Fibroblast of skin of right biceps (primary cell): ENCODE measurements around the gene ANO3.
"Not testable (repeated sequence)": the region's sequence is repeated elsewhere in the genome, so short reads cannot be mapped to it uniquely, and the experiment has no call there.

ENCODE experiments used
- DNase-seq: peaks from one replicate; pipeline ENCODE4 v3.0.0-alpha.2; 2013

Gene ANO3

DNA sequence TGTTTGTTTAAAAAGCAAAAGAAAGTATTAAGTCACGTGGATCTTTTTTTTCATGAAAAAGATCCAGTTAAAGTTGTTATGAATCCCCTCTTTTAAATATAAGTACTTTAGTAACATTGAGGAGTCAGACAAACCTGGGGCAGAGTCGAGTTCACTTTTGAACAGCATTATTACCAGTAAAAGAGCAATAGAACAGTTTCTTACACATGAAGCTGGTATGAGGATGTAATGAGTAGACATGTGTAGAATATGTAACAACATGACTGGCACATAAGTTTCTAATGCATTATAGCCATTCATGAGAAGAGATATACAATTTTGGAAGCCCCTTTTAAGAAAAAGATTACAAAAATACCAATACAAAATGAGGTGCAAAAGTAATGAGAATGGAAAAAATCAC lies 247.8 kb downstream of the ANO3 start:
- DNase-seq, result no peak

DNA sequence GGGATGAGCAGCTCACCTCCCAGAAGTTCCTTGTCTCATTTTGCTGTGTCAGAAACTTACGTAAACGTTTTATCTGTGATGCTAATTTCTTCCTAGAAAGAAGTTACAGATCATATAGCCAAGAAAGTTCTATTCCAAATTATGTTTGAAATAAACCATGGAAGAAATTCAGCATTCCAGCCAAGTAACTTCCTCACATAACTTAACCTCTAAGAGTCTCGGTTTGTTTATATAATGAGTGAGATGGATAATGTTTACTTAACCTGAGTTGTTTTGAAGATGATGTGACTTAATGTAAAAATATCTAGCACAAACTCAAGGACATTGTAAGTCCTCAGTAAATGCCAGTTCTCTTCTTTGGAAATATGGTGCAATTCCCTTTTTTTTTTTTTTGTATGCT lies 249.0 kb downstream of the ANO3 start:
- peak; percentile 36 for DNase-seq

DNA sequence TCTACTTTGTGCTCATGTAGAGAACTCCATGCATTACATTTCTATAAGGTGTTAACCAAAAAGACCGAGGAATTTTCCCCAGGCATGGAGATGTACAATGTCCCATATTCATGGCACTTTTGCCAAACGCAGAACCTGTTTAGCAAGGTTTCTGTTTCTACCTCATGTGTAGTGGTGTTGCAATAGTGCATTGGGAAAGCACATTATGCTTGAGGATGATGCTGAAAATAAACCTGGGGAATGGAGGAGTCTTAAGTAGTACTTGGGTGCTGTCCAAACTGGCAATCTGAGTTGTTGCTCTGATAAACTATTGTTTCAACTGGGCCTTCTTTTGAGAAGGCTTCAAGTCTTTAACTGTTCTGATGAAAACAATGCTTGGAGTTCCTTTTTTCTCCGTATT lies 251.6 kb downstream of the ANO3 start:
- peak; percentile 11 for DNase-seq

DNA sequence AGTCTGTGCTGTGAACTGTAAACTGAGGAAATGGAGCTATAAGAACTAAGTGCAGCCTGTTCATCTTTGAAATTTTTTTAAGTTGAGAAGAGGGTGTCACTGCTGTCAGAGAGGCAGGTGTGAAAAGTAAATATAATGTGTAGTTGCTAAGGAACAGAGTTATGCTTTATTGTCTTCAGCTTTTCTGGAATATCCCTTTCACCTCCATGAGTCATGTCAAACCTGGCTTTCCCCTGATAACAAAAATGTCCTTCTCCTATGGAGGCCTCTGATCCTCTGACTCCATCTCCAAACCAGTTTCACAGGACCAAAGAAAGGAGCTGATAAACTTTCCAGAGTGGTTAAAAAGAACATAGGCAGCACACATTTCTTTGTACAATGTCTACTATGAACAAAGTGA lies 252.9 kb downstream of the ANO3 start:
- DNase-seq, result no peak

DNA sequence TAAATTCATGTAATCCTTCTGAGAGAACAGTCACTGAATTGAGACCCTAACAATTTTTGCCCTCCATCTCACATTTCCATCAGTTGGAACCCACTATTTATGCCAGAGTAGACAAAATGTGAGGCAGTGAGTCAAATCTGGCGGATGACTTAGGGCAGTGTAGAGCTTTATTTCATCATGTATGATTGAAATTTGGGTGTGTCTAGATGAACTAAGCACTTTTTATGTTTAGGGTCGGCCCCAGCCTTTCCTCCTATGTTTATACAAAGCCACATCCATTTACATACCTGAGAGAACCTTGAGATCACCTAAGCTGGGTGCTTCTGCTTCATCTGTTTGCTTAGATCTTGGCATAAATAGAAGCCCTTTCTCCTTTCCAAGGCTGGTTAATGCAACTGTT lies 255.1 kb downstream of the ANO3 start:
- no peak for DNase-seq

DNA sequence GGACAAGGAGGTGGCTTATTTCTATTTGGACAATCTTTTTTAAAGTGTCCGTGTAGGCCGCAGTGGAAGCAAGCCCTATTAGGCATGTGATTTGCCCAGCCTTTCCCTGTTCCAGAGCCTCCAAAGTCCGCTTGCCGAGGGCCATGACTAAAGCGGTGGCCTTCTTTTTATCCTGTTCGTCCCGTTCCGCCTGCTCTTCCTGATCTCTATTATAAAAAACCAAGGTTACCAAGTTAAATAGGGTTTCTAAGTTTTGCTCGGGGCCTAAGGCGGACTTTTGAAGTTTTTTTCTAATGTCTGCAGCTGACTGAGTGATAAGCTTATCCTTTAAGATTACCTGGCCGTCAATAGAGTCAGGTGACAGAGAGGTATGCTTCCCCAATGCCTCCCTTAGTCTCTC lies 261.8 kb downstream of the ANO3 start:
- no peak for DNase-seq

DNA sequence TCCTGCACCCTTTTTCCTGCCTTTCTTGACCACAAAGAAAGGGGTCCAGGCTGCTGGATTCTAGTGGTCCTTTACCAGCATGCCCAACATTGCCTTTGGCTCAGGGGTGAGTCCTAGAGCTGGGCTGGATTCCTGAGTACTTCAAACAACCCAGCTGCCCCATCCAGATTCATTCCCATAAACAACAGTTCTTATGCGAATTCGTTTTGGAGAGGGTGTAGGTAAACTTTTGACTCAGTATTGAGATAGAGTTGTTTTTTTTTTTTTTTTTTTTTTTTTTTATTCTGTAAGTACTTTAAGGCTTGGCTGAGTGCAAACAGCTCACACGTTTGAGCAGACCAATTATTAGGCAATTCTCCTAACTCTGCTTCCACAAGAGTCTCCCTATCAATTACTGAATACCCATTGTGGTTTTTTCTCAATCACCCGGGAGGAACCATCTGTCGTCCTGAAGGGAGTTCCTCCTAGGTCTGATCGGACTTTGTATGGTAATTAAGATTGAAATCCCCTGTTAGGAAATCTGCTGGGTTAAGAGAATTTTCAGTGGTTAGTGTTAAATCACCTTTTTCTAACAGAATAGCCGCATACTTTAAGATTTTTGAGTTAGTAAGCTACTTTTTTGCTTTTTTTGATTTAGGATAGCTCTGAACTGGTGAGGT lies 263.4 kb downstream of the ANO3 start:
- not testable (repeated sequence) for DNase-seq

DNA sequence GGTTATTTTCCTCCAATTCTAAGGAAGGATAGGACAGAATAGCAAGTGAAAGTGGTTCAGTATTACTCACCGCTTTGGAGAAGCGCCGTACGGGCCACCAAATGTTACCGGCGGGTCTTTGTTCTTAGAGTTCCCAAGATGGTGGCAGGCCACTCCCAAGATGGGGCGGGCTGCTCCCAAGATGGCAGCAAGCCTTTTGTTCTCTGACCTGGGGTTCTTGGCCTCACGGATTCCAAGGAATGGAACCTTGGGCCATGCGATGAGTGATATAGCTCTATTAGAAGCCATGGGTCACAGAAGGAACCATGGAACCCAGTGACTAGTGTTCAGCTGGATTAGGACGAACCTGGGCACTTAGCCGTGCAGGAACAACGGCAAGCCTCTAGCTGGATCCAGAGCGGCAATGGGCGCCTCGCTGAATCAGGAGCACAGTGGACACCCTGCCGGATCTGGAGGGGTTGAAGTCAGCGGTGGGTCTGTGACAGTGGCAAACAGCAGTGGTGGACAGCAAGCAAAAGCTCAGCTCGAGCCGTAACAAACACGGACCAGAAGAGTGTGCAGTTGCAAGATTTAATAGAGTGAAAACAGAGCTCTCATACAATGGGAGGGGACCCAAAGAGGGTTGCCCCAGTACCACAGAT lies 265.2 kb downstream of the ANO3 start:
- DNase-seq, result not testable (repeated sequence)

DNA sequence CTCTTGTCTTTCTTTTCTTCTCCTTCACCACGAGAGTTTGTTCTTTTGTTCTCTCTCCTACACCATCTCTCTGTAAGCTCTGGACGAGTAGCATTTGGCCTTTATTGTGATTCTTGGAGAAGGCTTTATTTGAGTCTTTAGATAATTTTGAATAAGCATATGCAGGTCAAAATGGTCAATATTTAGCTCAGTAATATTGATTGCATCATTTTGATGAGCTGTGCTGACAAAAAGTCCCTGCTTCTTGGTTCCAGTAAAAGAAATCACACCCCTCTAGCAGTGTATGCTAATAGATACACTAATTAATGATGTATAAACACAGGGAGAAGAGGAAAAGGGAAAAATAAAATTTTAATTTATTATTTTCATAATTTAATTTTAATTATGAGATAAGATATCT lies 266.0 kb downstream of the ANO3 start:
- DNase-seq, result no peak

DNA sequence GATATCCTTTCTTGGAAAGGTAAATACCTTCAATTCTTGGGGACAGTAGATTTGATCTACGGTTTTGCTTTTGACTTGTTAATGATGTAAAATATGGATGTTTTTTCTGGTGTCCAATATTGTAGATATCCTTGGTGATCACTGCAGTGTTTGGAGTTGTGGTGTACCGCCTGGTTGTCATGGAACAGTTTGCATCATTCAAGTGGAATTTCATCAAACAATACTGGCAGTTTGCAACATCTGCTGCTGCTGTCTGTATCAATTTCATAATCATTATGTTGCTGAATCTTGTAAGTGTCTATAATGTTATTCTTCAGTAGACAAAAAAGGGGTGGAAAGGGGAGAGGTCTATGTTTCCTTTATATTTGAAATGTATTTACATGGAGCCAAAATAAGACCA lies 267.5 kb downstream of the ANO3 start:
- peak; percentile 45 for DNase-seq

DNA sequence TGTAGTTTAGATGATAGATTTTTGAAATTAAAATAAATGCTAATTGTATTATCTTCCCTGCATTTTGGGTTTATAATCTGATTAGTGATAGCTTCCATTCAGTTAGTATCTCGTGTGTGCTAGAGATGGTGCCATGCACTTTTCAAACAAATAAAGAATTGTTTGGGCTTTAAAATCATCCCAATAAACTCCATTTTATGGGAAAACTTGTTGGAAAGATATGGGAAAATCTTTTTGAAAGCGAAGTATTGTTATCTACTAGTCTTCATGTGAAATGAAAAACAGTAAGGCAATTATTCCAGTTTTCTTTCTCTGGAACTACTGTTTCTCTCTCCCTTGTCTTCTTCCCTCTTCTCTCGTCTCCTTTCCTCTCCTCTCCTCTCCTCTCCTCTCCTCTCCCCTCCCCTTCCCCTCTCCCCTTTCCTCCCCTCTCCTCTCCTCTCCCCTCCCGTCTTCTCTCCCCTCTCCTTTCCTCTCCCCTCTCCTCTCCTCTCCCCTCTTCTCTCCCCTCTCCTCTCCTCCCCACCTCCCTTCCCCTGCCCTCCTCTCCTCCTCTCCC lies 268.0 kb downstream of the ANO3 start:
- no peak for DNase-seq

DNA sequence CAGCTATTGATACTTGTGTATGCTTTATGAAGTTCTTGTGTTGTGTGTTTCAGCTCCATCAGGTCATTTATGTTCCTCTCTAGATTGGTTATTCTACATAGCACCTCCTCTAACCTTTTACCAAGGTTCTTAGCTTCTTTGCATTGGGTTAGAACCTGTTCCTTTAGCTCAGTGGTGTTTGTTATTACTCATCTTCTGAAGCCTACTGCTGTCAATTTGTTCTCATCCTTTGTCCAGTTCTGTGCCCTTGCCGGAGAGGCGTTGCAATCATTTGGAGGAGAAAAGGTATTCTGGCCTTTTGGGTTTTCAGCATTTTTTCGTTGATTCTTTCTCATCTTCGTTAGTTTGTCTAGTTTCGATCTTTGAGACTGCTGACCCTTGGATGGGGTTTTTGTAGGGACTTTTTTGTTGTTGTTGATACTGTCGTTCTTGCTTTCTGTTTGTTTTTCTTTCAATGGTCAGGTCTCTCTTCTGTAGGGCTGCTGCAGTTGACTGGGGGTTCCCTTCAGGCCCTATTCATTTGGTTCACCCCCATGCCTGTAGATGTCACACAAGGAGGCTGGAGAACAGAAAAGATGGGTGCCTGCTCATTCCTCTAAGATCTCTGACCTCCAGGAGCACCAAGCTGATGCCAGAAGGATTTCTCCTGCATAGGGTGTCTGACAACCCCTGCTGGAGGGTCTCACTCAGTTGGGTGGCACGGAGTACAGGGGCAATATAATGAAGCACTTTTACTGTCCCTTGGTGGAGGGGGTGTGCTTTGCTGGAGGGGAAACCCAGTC lies 276.0 kb downstream of the ANO3 start:
- DNase-seq, result no peak

DNA sequence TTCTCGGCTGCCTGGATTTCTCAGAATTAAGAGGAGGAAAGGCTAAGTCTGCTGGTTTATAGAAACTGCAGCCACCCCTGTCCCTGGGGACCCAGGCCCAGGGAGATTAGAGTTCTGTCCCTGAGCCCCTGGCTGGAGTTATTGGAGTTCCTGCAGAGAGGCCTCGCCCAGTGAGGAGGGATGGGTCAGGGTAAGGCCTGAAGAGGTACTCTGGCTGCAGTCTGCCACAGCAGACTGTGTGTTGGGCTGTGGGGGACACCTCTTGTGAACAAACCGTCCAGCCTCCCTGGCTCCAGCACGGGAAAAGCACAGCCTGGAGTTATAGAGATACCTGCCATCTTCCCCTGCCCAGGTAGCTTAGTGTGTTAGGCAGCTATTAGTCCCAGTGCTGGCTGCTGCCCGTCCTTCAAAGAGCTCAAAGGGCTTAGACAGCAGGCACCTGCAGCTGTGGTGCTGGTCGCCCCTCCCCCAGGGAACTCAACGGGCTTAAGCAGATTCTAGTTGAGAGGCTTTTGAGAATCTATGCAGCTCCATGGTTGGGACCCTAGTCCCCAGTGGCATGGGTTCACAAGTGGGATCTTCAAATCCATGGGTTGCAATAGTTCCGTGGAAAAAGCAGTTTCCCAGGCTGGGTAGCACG lies 276.7 kb downstream of the ANO3 start:
- no peak for DNase-seq

DNA sequence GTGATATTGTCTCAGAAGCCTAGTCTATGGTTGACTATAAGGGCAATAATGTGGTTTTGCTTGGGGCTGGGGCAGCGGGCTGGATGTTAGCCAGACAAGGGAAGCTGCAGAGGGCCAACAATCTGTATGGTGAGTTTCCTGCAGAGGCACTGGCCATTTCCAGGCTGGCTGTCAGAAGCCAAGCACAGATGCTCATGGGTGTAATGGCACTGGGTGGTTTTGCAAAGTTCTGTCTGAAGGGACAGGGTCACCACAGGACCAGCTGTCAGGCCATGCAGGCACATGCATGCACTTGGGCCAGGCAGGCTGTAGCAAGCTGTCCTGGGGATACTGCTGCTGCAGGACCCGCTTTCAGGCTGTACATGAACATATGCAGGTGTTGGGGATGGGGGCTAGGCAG lies 281.8 kb downstream of the ANO3 start:
- no peak for DNase-seq

DNA sequence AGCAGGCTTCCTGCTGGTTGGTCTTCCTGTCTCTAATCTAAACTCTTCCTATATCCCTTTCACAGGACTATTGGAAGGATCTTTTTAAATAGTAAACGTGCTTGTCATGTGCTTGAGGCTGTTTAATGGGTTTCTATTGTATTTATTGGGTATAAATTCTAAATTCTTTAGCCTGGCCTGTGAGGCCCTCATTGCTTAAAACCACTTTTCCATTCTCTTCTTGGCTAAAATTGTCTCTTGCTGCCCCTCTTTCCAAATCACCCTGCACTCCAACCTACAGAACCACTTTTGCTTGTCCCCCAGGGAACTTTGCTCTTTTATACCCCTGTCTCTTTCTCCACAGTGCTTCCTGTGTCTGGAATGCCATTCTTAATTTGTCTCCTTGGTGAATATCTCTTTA lies 286.5 kb downstream of the ANO3 start:
- DNase-seq, result no peak

DNA sequence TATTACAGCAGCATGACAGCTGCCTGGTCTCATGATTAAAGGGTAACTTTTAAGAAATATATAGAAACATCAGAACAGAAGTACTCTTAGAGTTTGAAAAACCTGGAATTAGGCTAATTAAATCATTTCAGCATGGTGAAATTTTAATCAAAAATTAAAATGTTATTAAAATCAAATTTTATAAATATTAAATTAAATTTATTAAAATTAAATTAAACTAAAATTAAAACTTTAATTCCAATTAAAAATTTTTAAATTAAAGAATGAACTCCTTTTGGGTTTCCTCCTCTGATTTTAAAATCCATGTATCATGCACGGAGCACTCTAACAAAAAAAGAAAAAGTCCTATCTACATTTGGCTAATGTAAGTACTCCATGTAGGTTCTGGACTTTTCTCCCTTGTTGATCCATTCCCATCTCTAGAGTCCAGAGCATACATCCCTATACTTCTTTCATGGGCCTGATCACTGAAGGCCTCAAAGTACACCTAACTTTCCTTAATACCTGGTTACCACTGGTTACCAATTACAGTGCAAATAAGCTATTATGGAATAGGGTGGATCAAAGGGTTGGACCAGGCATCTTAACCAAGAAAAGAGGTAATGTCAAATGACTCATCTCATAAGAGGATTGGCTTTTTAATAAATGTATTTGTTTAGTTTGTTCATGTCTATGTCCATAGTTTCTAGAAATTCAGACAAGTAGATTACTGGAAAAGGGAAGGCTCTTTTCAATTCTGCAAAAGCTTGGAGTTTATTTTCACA lies 288.5 kb downstream of the ANO3 start:
- DNase-seq, result peak; percentile 0

DNA sequence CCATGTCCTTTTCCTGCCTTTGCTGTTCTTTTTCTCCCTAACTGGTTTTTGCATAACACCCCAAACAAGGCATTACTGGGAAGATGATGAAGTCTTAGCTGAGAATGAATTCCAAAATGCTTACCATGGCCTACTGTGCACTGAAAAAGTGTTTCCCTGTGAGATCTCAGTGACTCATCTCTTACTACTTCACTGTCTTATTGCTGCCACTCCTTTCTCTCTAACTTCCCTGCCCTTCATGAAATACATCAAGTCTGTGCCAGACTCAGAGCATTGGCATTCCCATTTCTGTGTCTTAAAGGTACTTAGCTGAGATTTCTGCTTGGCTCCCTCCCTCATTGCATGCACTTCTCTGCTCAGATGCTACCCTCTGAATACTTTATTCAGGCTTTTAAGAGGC lies 289.2 kb downstream of the ANO3 start:
- peak; percentile 91 for DNase-seq

DNA sequence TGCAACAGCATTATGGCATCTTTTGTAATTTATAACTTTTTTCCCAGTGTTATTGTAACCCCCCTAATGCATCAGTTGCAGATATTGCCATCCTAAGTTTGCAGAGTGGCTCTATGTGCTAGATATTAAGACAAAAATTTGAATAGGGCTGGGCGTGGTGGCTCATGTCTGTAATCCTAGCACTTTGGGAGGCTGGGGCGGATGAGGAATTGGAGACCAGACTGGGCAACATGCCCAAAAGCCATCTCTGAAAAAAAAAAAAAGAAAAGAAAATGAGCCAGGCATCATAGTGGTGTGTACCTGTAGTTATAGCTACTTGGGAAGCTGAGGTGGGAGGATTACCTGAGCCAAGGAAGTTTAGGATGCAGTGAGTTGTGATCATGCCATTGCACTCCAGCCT lies 290.3 kb downstream of the ANO3 start:
- DNase-seq, result peak; percentile 2

DNA sequence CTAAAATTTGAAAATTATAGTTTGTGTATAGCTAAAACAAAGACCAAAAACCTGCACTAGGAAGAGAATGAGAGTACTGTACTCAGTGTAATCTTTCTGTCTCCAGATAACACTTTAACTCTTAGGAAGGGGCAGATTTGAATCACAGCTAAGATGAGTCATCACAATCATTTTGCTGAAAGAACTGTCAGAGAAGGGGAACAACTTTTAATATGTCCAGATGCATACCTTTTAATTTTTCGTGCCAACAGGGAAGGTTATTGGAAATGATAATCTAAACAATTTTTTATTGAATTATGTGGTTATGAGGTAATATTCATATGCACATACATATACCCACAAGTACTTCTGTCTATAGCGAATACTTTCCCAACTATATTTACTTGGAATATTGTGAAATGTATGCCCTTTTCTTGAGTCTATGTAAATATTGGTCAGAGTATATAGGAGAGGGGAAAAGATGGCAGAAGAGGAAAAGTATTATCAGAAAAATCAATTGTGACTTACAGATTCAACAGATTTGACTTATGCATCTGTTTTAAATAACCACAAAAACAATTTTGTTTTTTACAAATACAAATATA lies 291.2 kb downstream of the ANO3 start:
- DNase-seq, result peak; percentile 57

DNA sequence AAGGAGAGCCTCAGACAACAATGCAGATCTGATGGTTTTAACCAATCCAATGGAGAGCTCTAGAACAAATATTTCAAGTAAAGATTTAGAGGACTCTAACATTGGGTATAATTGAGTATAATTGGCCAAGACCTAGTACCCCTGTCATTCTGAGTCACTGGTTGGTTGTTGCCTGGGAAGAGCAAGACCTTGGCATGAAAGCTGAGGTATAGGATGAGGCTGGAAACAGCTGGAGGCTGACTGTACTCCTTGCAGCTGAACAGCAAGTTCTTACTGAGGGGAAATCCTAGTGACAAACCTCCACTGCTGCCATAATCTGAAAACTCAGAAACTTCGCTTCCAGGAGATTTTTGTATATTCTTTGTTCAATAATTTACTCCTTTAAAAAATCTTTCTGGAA lies 294.4 kb downstream of the ANO3 start:
- DNase-seq, result peak; percentile 20

DNA sequence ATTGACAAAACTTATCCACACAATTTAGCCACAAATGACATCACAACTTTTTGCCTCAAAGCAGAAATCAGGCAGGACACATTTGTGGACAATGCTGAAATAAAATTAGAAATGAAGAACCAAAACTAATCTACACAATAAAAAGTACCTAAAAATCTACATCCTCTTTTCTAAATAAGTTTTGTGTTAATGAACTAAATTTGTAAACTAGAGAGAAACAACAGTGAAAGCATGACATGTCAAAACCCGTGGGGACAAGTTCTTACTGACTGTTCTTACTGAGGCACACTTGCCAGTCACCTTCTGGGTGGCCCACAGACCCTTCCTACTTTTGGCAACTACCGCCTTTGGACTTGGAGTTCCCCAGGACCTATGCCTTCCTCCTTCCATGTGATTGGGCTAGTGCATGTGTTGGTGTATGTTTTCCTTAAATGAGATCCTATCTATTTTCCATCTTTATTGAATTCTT lies 300.8 kb downstream of the ANO3 start:
- DNase-seq, result no peak

DNA sequence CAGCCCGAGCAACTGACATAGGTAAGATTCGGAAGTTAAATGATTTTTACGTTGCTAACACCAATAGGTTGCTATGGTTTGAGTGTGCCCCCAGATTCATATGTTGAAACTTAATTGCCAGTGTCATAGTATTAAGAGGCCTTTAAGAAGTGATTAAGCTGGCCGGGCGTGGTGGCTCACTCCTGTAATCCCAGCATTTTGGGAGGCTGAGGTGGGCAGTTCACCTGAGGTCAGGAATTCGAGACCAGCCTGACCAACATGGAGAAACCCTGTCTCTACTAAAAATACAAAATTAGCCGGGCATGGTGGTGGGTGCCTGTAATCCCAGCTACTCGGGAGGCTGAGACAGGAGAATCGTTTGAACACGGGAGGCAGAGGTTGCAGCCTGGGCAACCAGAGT lies 311.4 kb downstream of the ANO3 start:
- not testable (repeated sequence) for DNase-seq
